Fibroblast of skin of left quadriceps (primary cell): ENCODE measurements around the gene PRPF19.

Experiments used
- DNase-seq, 2 experiments: peaks; one replicate each; pipeline ENCODE4 v3.0.0-alpha.2; 2013; ENCODE audit warnings: low read depth in 2 of 2

Gene PRPF19

GRCh38 chr11:60858731-60859464 is 47.5 kb downstream of the PRPF19 start:
- no peak for DNase-seq

- no peak for DNase-seq
Measured at GRCh38 chr11:60858236-60858635, 48.1 kb downstream of the PRPF19 start.

GRCh38 chr11:60857378-60858232 is 48.8 kb downstream of the PRPF19 start:
- no peak for DNase-seq

- no peak for DNase-seq
Measured at GRCh38 chr11:60855726-60856633, 50.4 kb downstream of the PRPF19 start, which contains the start of gene PTGDR2. TSS of gene PTGDR2 (minus strand) at chr11:60855950. CDS start at chr11:60853722, 2,228 bp downstream.

- DNase-seq: no peak
Measured at GRCh38 chr11:60854847-60855725, 51.3 kb downstream of the PRPF19 start.

GRCh38 chr11:60854140-60854846 is 52.1 kb downstream of the PRPF19 start:
- DNase-seq: no peak

- DNase-seq: no peak
Measured at GRCh38 chr11:60852982-60853950, 53.1 kb downstream of the PRPF19 start.

- DNase-seq: no peak
Measured at GRCh38 chr11:60852117-60852981, 54.0 kb downstream of the PRPF19 start.

GRCh38 chr11:60851327-60852104 is 54.9 kb downstream of the PRPF19 start:
- DNase-seq: no peak

- no peak for DNase-seq
Measured at GRCh38 chr11:60849641-60850520, 56.5 kb downstream of the PRPF19 start.

- DNase-seq: no peak
Measured at GRCh38 chr11:60848714-60849151, 57.7 kb downstream of the PRPF19 start.

- no peak for DNase-seq
Measured at GRCh38 chr11:60847896-60848295, 58.5 kb downstream of the PRPF19 start.

- no peak for DNase-seq
Measured at GRCh38 chr11:60847281-60847680, 59.1 kb downstream of the PRPF19 start.

- DNase-seq: no peak
Measured at GRCh38 chr11:60845338-60845737, 61.0 kb downstream of the PRPF19 start.

- no peak for DNase-seq
Measured at GRCh38 chr11:60844870-60845221, 61.5 kb downstream of the PRPF19 start.
